GM12872 (cell line): ENCODE measurements around the gene CRABP2.

Source experiments
- TF ChIP-seq, protein P1 (sequence below): IDR thresholded peaks from 3 replicates; pipeline ENCODE4 v1.5.1; 2011; ENCODE audit warnings: low read depth, mild to moderate bottlenecking, low read length, moderate library complexity; ENCODE audit not compliant: insufficient read depth

The CRABP2 gene

DNA sequence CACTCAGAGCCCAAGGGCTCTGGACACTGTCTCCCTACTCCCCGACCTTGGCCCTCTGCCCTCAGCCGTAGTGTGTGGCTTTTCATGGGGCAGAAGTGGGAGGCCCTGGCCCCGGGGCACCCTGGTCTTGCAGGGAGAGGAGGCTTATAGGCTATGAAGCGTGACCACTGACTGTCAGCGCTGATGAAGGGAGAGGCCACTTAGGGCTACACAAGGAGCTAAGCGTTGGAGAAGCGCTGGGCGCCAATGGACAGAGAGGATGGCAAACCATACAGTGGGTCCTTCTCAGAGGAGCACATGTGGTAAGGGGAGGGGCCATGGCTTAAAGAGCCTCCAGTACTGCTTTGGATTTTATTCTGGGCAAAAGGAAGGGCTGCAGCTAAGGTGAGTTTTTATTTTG is 7.9 kb downstream of the CRABP2 start:
- TF ChIP-seq, protein P1, sequence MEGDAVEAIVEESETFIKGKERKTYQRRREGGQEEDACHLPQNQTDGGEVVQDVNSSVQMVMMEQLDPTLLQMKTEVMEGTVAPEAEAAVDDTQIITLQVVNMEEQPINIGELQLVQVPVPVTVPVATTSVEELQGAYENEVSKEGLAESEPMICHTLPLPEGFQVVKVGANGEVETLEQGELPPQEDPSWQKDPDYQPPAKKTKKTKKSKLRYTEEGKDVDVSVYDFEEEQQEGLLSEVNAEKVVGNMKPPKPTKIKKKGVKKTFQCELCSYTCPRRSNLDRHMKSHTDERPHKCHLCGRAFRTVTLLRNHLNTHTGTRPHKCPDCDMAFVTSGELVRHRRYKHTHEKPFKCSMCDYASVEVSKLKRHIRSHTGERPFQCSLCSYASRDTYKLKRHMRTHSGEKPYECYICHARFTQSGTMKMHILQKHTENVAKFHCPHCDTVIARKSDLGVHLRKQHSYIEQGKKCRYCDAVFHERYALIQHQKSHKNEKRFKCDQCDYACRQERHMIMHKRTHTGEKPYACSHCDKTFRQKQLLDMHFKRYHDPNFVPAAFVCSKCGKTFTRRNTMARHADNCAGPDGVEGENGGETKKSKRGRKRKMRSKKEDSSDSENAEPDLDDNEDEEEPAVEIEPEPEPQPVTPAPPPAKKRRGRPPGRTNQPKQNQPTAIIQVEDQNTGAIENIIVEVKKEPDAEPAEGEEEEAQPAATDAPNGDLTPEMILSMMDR: no peak

DNA sequence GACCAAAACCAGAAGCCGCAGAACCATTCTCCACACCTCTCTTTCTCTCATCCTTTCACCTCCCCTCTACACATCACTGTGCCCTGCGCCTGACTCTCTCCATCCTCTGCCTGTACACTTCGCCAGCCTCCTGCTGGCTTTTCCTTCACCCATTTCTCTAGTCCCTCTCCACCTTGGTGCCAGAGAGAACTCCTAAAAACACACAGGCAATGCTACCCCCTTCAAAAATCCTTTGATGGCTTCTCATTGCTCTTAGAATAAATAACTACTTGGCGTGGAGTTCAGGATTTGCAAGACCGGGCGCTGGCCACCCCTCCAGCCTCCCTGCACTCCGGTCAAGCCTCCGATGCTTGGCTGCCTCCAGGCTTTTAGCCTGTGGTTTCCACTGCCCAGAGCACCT is 8.6 kb downstream of the CRABP2 start:
- TF ChIP-seq, protein P1: no peak

DNA sequence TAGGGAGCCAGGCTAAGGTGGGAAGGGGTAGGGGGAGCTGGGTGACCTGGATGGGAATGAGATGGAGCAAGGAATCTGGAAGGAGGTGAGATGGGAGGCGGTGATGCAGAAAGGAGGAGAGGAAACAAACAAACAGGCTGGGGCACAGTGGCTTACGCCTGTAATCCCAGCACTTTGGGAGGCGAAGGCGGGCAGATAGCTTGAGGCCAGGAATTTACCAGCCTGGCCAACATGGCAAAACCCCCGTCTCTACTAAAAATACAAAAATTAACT is 10.8 kb downstream of the CRABP2 start:
- TF ChIP-seq, protein P1: no peak

DNA sequence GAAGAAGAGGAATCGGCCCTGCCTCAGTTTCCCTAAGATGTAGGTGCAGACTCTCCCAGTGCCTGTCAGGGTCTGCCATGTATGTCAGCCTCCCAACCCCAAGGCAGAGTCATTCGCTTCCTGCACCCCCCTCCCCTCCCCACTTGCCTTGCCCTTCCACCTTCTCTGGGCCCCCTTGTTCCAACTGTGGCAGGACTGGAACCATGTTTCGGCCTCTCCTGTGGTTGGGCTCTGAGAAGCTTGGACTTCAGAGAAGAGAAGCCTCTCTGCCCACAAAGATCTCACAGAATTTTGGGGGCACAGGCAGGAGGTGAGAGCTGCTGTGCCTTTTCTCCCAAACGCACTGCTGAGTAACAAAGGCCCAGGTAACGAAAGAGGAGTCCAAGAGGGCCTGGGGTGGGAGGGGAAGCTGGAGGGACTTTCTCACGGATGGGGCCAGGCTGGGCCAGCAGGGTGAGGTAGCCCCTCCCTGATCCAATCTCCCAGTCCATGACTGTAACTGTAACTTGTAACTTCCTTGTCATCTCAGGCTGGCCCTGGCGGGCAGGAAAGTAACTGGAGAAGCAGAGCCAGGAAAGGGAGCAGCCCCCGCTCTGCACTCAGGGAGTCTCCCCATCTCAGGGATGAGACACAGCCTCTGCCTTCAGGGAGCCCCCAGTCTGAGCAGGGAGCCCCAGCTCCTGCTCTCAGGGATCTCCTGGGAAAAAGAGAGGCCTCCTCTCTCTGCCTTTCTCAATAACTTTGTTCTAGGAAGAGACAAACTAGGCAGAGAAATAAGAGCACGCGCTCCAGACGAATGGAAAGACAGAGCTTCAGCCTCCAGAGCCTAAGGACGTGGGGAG is 11.3 kb downstream of the CRABP2 start:
- TF ChIP-seq, protein P1: no peak

DNA sequence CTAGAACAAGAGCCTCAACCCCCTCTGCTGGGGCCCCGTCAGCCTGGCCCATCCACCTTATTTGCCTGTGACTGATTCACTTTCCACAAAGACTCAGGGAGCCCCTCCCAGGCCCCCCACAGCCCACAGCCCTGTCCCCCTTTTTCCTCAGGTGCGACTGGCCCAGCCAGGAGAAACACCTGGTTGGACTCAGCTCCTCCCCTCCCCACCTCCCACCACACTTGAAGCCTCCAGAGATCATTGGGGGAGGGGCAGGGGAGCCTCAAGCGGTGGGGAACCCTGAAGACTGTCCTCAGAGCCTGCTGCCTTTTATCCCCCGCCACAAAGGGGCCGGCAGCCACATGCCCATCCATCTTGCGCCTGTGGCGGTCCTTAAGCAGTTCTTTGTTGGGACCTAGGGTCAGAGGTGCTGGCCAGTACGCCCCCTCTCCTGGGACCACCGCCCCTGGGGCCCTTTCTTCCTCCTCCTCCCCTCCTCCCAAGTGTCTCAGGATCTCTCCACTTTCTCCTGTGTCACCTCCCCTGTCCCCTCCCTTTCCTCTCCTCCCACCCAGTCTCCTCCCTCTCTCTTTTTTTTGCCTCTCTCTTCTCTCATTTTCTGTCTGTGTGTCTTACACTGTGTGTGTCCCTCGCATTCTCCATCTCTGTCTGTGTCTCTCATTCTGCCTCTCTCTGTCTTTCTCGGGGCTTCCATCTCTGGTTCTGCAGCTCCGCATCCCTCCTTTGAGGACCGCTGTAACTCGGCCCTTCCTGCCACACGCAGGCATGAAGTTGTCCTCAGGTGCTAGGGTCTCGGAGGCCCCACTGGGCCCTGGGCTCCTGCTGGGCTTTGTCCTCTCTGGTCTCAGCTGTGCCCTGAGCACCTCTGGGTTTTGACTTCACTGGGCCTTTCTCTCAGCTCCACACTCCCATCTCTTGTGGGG is 12.2 kb downstream of the CRABP2 start:
- TF ChIP-seq, protein P1: no peak

DNA sequence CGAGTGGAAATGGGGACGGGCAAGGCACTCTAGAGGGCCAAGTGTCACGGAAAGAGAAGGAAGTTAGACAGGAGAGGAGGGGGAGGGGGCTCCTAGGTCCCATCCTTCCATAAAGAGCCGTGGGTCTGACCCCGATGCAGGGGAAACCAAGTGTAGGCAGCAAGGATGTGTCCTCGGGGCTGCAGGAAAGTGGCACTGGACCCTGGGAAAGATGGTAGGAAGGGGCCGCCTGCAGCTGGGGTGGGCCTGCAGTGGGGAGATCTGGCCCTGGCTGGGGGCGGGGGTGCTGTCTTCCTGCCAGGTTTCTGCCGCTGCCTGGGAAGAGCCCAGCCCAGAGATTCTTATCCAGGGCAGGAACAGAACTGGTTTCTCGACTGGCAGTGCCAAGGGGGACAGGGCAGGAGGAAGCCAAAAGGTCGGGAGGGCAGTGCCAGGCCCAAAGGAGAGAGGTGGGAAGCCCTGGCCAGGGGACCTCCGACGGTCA is 12.9 kb downstream of the CRABP2 start:
- TF ChIP-seq, protein P1: no peak

DNA sequence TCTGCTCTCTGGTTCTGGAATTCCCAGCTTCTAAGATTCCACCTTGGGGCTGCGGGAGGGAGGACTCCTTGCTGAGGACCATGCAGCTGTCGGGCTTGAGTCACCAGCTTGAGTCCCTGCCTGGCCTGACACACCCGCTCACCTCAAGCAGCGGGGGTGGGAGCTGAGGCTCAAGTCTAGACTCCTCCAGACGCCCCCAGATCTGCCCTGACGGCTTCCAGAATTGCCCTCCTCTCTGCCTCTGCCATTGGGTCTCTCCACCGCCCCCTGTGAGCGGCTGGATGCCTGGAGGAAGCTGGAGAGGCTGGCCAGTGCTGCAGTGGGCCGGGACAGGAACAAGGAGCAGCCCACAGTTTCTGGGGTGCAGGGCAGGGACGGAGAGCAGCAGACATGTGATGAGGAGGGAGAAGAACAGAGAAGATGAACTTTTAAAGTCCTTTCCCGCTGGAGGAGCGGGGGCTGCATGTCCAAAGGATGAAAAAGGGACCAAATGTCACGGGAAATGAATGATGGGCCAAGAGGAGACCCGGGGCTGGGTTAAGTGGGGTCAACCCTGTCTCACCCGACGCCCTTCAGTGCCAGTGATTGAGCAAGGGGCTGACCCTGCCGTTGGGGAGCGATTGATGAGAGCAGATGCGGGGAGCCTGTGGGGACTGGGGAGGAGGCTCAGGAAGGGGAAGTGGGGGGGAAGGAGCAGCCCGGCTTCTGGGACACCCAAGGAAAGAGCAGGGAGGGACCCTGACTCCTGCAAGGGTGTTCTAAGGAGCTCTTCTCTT is 13.5 kb downstream of the CRABP2 start:
- TF ChIP-seq, protein P1: no peak
